C4-2B (cell line): ENCODE measurements around the gene XIRP2.

Source experiments
- ZFX ChIP-seq: fragments of 450-650 bp; IDR thresholded peaks from 2 replicates; pipeline ENCODE4 v1.6.1; 2017
- TF ChIP-seq, protein P1 (sequence below): fragments of 450-650 bp; conservative IDR thresholded peaks from 2 replicates; pipeline ENCODE4 v1.5.1; 2017; ENCODE audit warnings: mild to moderate bottlenecking

DNA sequence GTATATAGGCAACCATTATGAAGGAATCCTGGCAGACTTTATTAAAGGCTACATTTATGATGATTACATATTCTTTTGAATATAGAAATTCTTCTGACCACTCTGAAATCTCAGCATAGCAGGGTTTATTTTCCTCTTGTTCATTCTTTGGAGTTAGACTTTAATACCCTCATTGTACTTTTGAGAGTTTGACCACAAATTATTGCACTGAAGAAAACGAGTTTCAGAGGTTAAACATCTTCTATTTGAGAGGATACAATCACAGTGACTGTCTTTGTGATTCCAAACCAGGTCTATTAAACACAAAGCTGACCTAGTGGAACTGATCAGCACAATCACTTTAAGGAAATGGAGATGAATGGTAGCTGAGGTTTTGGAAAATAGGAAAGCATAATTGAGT, 71.3 kb downstream of the XIRP2 start:
- TF ChIP-seq, protein P1, sequence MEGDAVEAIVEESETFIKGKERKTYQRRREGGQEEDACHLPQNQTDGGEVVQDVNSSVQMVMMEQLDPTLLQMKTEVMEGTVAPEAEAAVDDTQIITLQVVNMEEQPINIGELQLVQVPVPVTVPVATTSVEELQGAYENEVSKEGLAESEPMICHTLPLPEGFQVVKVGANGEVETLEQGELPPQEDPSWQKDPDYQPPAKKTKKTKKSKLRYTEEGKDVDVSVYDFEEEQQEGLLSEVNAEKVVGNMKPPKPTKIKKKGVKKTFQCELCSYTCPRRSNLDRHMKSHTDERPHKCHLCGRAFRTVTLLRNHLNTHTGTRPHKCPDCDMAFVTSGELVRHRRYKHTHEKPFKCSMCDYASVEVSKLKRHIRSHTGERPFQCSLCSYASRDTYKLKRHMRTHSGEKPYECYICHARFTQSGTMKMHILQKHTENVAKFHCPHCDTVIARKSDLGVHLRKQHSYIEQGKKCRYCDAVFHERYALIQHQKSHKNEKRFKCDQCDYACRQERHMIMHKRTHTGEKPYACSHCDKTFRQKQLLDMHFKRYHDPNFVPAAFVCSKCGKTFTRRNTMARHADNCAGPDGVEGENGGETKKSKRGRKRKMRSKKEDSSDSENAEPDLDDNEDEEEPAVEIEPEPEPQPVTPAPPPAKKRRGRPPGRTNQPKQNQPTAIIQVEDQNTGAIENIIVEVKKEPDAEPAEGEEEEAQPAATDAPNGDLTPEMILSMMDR: no peak
- TF ChIP-seq ZFX: no peak
